ENCODE data around the gene NOTCH2. TPM values are rescaled to one million over a fixed set of nuclear protein-coding genes. Genes with fewer than 3 reads are reported as not detected.

Gene NOTCH2
- total RNA-seq, 1 donor from 2014 or later, result 168 TPM

DNA sequence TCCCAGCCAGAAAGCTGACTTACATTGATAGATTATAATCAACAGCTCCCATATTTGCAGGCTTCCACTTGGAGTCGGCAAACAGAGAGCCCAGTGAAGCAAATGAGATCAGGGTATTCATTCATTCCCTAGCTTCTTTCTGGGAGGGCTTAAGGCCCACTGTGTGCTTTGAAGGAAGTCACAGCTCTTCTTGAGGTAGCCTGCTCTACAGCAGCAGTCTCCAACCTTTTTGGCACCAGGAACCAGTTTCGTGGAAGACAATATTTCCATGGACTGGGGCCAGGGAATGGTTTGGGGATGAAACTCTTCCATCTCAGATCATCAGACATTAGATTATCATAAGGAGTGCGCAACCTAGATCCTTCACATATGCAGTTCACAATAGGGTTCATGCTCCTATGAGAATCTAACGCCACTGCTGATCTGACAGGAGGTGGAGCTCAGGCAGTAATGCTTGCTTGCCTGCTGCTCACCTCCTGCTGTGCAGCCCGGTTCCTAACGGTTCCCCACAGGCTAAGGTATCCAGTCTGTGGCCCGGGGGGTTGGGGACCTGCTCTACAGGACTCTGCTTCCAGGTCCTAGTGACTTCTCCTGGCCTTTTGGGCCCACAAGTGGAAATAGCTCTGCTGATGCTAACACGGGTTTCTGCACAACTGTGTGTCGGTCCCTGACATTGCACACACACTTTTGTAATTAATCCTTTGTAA lies 159.4 kb downstream of the NOTCH2 start:
- intact Hi-C loops (cut with micrococcal nuclease), result no loop called here

- intact Hi-C loops (cut with micrococcal nuclease), result no loop called here
Observed at GRCh38 chr1:119908661-119909060, 160.8 kb downstream of the NOTCH2 start.

- intact Hi-C loops (cut with micrococcal nuclease), result no loop called here
Observed at GRCh38 chr1:119906927-119907652, 162.4 kb downstream of the NOTCH2 start.

DNA sequence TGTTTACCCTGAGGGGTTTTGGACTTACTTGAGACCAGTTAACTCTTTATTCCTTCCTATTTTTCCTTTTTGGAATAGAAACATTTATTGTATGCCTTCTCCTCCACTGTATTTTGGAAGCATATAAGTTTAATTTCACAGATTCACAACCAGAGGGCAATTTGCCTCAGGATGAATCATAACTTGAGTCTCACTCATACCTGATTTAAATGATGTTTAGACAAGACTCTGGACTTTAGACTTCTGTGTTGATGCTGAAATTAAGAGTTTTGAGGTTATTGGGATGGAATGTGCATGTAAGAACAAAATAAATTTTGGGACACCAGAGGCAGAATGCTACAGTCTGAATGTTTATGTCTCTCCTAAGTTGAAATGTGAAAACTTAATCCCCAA lies 166.0 kb downstream of the NOTCH2 start:
- intact Hi-C loops (cut with micrococcal nuclease), result no loop called here

GRCh38 chr1:119902775-119903442 lies 166.6 kb downstream of the NOTCH2 start:
- intact Hi-C loops (cut with micrococcal nuclease), result no loop called here

- intact Hi-C loops (cut with micrococcal nuclease), result no loop called here
Observed at GRCh38 chr1:119898981-119899720, 170.3 kb downstream of the NOTCH2 start.

DNA sequence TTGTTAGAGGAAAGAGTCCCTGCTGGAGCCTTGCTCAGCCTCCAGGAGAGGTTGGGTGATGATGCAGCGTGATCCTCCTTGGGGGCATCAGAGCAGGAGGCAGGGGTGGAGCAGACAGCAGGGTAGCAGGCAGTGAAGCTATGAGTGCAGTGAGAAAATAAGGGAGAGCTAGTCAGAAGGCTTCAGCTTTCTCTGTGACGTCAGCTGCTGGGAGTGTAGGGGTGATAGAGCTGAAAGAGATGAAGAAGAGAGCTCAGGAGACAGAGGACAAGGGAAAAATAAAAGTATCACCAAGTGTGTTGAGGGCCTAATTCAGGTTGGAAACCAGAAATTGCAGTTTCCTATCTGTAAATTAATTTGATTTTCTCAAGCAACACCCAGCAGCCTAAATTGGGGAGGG lies 170.9 kb downstream of the NOTCH2 start:
- intact Hi-C loops (cut with micrococcal nuclease), result no loop called here

GRCh38 chr1:119896303-119896702 lies 173.2 kb downstream of the NOTCH2 start, which contains the start of gene ADAM30:
TSS of gene ADAM30 (minus strand) at chr1:119896515. CDS start at chr1:119896336, 179 bp downstream.
- intact Hi-C loops (cut with micrococcal nuclease), result no loop called here

GRCh38 chr1:119895102-119895501 lies 174.4 kb downstream of the NOTCH2 start:
- intact Hi-C loops (cut with micrococcal nuclease), result no loop called here

GRCh38 chr1:119893827-119894700 lies 175.4 kb downstream of the NOTCH2 start:
- intact Hi-C loops (cut with micrococcal nuclease), result no loop called here

GRCh38 chr1:119893238-119893791 lies 176.1 kb downstream of the NOTCH2 start:
- intact Hi-C loops (cut with micrococcal nuclease), result no loop called here

DNA sequence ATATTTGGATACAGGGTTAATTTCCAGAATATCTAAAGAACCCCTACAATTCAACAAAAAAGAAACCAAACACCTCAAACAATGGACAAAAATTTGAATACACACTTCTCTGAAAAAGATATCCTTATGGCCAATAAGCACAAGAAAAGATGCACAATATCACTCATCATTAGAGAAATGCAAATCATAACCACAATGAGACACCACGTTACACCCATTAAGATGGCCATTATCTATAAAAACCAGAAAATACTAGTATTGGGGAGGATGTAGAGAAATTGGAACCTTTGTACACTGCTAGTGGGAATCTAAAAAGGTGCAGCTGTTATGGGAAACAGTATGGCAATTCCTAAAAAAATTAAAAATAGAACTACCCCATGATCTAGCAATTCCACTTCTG lies 178.1 kb downstream of the NOTCH2 start:
- intact Hi-C loops (cut with micrococcal nuclease), result no loop called here

DNA sequence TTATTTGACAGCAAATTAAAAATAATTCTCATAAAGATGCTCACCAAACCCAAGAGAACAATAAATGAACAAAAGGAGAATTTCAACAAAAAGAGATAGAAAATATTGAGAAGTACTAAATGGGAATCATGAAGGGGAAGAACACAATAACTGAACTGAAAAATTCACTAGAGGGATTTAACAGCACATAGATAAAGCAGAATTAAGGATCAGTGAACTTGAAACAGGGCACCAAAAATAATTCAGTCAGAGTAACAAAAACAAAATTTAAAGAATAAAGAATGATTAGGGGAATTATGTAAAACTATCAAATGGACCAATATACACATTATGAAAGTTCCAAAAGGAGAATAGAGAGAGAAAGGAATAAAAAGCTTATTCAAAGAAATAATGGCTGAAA lies 181.0 kb downstream of the NOTCH2 start:
- intact Hi-C loops (cut with micrococcal nuclease), result loop anchor here (10.0 kb wide), 1 partner anchor 256 kb away; no protein-coding TSS in a partner anchor

DNA sequence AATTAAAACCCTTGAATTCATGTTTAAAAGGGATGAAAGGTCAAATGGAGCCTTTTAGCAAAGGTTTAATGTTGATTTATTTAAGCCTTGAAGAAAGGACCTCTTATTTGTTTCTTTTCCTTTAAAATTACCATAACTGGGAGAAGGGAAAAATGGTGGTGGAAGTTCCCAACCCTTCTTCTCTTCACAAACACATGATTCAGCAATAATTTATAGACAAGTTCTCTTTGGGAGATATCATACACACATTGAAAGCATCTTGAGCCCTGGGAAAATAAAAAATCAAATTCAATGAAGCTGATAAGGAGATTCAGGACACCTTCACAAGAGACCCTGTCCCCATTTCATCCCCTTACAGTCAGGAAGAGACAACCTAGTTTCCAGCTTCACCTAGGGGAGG lies 182.0 kb downstream of the NOTCH2 start:
- intact Hi-C loops (cut with micrococcal nuclease), result loop anchor here (2.0 to 10.0 kb wide), 2 partner anchors 61 to 257 kb away; no protein-coding TSS in a partner anchor

DNA sequence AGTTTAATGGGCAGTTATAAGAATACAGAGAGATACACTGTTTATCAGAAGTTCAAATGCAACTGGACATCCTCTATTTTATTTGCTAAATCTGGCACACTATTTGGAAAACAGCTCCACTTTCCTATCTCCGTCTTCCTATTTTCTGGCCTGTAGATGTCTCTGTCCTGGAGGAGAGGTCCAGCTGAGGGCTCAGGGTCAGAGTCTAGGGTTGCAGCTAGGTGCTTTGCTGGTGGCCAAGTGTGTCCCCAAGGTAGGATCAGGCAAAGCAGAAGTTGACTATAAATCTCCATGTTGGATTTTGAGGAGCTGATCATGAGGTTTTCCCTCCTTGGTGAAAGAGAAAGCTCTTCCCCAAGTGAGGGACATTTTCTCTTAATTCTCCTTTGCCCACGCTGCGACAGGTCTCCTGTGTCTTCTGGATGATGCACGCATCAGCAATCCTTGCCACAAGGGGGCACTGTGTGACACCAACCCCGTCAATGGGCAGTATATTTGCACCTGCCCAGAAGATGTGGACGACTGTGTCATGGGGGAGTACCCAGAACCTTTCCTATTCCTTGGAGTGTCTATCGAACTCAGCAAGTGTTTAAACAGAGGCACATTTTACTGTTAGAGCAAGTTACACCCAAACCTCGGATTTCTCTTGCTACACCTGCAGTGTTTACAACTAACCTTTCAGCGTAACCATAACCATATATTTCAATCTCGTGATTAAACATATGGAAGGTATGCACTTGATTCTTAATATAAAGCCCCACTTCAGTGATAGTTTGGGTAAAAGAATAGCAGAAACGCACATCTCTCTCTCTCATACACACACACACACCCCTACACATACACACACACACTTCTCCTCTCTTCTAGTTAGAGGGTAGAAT lies 183.3 kb downstream of the NOTCH2 start:
- intact Hi-C loops (cut with micrococcal nuclease), result loop anchor here (2.0 to 10.0 kb wide), 2 partner anchors 63 to 259 kb away; no protein-coding TSS in a partner anchor

- intact Hi-C loops (cut with micrococcal nuclease), result loop anchor here (10.0 kb wide), 1 partner anchor 260 kb away; no protein-coding TSS in a partner anchor
Observed at GRCh38 chr1:119884711-119885110, 184.8 kb downstream of the NOTCH2 start.

DNA sequence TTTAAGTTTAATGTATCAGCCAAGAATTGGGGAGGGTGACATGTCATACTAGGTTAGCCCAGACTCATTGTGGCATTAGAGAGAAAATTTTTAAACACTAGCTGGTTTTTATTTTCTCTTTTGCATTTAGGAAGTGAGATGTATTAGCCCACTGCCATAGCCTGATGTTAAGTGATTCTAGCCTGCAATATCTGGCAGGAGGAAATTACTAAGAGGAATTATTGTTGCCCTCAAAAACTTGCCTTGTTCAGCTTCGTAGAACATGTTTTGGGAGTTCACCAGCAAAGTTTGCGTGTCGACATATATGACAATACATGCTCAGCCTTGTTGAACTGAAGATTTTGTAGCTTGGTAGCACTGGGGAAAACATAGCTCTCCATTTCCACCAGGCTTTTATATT lies 185.6 kb downstream of the NOTCH2 start:
- intact Hi-C loops (cut with micrococcal nuclease), result loop anchor here (10.0 kb wide), 1 partner anchor 261 kb away; no protein-coding TSS in a partner anchor

DNA sequence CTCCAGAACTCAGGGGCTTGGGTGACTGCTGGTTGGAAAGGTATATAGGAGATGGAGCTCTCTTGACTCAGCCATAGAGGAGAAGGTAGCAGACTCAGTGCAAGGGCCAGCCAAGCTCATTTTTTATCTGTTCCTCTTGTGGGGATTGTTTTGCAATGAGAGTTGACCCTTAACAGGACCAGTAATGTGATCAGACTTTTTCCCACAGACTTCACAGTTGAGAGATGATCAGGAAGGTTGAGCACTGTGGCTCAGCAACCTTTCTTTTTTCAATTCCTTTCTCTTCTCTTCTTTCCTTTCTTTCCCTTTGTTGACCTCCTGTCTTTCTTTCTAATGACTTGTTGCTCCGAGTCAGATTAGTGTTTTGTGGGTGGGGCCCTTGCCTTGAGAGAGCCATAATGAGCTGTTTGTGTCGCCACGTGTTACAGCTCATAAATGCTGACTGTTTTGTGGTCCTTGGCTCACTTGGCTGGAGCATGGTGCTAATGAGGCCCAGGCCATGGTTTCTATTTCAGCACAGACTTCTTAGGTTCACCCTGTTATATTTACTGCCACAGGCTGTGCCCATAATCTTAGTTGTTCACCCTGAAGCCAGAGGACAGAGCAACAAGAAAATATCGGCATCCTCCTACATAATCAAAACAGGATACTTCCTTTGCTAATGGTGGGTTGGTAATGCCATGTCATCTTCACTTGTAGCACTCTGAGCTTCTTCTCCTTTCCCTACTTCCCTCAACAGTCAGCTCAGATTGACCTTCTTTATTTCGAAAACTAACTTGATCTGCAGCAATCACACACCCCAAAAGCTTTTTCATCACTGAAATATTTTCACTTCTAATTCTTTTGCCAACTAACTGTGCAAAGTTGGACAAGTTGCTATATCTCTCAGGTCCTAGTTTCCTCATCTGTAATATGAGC lies 187.1 kb downstream of the NOTCH2 start:
- intact Hi-C loops (cut with micrococcal nuclease), result loop anchor here (10.0 kb wide), 1 partner anchor 262 kb away; no protein-coding TSS in a partner anchor

Measured in T-helper 1 cell treated with Interleukin-12 subunit alpha and Interleukin-12 subunit beta and Interleukin-4 antibody, amounts not matched to agents 30 ng/mL and 1 ng/mL, for 36 hours (primary cell).